IPS DF 4.7 (cell line): ENCODE data around the gene SPATA25.

Experiments used
- DNase-seq: peaks from one replicate; pipeline ENCODE4 v3.0.0-alpha.2; 2013; ENCODE audit warnings: low spot score; ENCODE audit errors: extremely low read depth

Gene SPATA25

DNA sequence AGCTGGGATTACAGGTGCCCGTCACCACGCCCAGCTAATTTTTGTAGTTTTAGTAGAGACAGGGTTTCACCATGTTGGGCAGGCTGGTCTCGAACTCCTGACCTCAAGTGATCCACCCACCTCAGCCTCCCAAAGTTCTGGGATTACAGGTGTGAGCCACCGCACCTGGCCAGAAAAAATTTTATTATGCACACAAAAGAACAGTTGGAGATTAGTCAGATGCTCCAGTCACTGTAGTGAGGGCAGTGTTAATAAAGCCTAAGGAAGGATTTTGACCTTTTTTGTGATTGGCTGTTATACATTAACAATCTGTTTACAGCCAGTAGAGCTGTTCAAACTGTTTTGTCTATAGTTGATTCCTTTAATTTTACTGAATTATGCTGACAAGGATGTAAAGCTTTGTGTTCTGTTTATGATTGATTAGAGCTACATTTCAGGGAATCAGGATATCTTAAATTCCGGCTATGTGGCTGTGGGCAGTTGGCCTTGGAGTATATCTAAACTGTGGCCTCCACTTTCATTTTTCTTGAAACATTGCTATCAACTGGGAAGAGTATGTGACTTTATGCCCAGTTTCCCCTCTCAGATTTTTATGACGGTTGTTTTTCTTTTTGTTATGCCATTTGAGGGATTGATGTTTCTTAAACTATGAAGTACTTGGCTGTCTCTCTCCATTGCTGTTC, 20.1 kb downstream of the SPATA25 start:
- DNase-seq, result no peak

DNA sequence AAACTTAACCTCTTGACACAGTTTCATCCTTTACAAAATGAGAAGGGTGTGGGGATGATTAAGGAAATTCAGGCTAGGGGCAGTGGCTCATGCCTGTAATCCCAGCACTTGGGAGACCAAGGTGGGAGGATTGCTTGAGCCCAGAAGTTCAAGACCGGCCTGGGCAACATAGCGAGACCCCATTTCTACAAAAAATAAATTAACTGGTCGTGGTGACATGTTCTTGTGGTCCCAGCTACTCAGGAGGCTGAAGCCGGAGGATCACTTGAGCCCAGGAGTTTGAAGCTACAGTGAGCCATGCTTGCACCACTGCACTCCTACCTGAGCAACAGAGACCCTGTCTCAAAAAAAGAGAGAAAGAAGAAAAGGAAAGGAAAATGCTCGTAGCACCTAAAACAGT, 21.0 kb downstream of the SPATA25 start:
- DNase-seq, result no peak

DNA sequence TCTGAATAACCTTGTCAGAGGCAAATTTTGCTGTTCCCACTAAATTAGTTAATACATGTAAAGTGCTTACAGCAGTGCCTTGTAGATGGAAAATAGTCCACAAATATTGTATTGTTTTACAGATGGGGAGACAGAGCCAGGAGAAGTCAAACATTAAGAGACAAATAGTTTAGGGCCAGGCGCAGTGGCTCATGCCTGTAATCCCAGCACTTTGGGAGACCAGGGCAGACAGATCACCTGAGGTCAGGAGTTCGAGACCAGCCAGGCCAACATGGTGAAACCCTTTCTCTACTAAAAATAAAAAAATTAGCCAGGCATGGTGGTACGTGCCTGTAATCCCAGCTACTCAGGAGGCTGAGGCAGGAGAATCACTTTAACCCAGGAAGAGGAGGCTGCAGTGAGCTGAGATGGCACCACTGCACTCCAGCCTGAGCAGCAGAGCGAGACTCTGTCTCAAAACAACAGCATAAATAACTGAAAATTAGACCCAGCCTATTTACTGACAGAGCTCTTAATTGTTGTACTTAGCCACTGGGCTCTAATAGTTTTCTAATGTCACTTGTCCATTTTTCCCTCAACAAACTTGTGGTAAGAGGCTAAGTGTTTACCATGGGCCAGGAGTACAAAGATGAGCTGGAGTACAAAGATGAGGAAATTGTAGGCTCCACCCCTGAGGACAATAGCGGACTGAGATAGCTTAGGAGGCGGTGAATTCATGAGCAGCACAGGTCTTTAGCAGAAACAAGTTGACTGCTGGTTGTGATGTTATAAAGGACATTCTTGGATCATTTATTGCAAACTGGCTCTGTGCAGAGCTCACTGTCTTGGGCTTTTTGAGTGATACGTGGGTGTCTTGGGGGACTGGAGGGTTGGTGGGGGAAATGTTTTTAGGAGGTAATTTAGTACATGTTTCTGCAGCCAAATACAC, 23.6 kb downstream of the SPATA25 start:
- DNase-seq, result no peak

DNA sequence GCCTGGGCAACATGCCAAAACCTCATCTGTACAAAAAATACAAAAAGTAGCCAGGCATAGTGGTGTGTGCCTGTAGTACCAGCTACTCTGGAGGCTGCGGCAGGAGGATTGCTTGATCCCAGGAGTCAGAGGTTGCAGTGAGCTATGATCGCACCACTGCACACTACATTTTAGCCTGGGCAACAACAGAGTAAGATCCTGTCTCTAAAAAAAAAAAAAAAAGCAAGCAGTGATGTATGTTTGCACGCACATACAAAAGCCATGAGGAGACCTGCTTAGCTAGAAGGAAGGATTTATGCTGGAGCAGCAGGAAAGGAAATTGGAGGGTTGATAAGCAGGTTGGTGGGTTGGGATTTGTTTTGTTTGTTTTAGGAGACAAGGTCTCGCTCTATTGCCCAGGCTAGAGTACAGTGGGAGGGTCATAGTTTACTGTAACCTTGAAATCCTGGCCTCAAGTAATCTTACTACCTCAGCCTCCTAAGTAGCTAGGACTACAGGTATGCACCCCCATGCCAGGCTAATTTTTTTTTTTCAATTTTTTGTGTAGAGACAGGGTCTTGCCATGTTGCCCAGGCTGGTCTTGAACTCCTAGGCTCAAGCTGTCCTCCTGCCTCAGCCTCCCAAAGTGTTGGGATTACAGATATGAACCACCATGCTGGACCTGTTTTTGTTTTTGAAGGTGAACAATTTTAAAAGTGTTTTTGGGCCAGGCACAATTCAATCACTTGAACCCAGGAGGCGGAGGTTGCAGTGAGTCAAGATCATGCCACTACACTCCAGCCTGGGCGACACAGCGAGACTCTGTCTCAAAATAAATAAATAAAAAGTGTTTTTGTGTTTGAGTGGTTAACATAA, 26.0 kb downstream of the SPATA25 start:
- no peak for DNase-seq

DNA sequence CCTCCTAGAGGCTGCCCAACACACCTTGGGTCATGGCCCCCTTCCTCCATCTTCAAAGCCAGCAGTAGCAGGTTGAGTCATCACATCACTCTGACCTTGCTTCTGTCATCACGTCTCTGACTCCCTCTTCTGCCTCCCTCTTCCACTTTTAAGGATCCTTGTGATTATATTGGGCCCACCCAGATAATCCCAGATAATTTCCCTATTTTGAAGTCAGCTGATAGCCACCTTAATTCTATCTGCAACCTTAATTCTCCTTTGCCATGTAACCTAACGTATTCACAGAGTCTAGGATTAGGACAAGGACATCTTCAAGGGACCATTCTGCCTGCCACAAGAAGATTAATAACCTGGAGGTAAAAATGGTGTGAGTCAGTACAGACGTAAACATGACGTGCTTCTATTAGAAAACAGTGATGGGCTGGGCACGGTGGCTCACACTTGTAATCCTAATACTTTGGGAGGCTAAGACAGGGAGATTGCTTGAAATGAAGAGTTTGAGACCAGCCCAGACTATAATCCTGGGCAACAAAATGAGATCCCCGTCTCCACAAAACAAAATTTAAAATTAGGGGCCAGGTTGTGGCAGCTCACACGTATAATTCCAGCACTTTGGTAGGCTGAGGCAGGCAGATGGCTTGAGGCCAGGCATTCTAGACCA, 26.7 kb downstream of the SPATA25 start:
- DNase-seq, result no peak

DNA sequence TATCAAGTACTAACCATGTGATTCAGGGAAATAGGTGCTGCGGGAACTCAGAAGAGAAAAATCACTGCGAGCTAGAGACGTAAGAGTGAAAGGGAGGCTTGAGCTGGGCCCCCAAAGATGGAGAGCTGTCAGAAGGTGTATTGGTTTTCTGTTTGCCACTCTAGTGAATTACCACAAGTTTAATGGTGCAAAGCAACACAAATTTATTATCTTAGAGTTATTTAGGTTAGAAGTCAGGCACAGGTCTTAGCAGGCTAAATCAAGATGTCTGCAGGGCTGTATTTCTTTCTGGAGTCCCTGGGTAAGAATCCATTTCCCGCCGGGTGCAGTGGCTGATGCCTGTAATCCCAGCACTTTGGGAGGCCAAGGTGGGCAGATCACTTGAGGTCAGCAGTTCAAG, 27.5 kb downstream of the SPATA25 start:
- DNase-seq, result no peak

DNA sequence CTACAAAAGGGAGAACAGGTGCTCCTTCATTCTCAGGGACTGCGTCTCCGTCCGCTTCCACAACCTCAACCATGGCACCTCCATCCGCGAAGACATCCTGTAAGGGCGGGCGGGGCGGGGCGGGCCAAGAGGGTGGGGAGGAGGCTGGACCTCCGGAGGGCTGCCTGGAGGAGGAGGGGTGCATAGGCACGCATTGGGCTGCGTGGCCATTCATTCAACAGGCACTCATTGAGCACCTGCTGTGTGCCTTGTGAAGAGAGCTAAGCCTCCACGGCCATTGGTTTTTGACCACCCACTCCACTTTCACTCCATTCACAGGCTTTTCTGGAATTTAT, 29.6 kb downstream of the SPATA25 start:
- no peak for DNase-seq

DNA sequence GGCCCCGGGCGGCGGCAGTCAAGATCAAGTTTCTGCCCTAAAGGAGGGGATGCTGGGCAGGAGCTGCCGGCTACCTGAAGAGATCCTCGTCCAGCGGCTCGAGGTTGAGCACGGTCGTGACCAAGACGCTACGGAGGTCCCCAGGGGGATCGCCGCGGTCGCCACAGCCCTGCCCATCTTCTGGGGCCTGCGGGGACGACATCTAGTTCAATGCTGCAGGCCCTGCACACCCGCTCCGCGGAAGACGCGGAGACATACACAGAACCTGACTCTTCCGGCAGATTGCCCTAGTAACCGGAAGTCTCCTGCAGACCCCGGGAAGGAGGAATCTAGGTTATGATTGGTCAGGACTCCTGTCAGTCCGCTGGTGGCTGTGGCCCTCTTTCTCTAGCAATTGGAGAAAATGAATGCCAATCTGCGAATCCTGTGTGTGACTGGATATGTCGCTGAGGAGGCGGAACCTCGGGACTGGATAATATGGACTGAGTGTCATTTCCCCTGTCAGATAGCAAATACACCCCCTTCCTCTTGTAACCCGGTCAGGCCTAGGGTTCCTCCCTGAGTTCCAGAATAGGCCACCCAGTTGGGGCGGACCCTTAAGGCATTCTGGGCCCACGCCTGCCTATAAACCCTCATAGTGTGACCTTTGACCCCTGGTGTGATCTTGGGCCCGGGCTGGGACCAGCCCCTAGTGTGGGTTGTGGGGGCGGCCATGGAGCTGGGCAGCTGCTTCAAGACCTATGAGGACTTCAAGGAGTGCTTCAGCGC, 30.1 kb downstream of the SPATA25 start, which contains the start of the genes ACOT8 and ZSWIM3:
Gene ACOT8 (minus strand): TSS at position 279 of the 768 bp plus-strand sequence. CDS start 77 bp downstream, at position 202.
Gene ZSWIM3 (plus strand): TSS at position 501 of the 768 bp plus-strand sequence. CDS start 212 bp downstream, at position 713.
- DNase-seq, result peak; percentile 100

DNA sequence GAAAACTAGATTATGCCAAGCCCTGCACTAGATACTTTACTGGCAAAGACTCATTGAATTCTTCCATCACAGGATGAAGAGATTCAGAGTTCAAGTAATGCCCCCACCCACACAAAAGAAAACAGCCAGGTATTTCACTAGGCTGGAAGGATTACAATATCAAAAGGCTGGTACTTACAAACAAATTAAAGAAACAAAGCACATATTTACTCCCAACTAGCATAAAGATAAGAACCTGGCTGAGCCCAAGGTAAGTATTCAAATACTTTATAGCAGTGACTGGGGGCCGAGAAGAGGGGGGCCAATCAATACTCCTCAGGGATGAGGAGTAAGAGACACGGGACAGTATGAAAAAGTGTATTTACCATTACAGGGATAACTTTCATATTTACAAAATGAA, 33.9 kb downstream of the SPATA25 start:
- no peak for DNase-seq

DNA sequence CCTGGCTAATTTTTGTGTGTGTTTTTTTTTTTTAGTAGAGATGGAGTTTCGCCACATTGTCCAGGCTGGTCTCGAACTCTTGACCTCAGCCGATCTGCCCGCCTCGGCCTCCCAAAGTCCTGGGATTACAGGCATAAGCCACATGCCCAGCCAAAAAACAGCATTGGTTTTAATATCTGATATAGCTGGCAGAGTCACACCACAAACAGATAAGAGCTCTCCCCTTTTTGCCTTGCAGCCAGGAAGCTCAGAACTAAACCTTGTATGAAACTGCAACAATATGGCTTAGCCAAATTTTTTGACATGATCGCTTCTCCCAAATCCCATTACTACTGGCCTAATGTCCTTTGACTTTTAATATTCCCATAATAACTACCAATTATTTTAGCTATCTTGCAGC, 35.1 kb downstream of the SPATA25 start:
- DNase-seq, result no peak

DNA sequence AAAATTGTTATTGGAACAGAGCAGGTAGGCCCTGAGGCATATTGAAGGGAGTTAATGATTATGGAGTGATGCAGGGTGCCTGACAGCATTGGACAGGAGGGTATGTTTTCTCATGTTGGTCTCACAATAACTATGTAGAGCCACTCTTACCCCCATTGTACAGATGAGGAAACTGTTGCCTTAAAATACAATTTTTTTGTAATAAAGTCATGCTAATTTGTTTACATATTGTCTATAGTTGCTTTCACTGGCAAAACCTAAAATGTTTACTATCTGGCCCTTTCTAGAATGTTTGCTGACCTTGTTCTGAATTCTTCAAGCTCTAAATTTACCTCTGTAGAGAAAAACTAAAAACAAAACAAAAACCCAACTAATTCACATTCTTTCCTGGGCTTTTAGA, 35.9 kb downstream of the SPATA25 start:
- no peak for DNase-seq

DNA sequence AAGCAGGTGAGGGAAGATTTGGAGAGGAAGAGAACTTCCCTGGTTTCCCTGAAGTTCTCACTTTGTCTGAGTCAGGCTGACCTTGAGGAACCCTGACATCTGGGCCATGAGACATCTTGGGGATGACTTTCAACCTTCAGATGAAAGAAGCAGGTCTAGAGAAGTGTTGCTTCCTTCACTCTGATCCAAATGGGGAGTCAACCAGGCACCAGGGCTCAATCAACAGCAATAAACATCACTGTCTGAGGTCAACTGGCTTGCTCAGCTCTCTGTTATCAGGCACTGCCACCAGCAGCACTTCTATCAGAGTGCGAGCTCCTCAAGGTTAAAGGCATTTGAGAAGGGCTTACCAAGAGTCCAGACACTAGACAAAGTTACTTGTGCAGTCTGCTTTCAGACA, 36.5 kb downstream of the SPATA25 start:
- no peak for DNase-seq

DNA sequence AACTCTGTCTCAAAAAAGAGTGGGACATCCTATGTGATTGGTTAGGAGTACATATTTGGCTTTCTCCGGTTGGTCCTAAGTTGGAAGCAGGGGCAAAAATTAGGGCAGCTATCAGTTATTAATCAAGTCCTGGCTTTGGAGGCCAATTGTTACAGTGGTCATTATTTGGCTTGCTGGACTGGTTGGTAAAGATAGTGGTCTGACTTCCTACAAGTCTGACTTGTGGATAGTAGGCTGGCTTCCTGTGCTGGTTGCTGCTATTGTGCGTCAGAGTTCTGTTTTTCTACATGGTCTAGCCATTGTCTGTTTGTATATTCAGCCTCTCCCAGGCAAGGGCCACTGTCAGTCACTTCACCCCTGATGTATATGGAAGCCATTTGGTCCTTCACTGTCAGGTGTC, 37.2 kb downstream of the SPATA25 start:
- no peak for DNase-seq

DNA sequence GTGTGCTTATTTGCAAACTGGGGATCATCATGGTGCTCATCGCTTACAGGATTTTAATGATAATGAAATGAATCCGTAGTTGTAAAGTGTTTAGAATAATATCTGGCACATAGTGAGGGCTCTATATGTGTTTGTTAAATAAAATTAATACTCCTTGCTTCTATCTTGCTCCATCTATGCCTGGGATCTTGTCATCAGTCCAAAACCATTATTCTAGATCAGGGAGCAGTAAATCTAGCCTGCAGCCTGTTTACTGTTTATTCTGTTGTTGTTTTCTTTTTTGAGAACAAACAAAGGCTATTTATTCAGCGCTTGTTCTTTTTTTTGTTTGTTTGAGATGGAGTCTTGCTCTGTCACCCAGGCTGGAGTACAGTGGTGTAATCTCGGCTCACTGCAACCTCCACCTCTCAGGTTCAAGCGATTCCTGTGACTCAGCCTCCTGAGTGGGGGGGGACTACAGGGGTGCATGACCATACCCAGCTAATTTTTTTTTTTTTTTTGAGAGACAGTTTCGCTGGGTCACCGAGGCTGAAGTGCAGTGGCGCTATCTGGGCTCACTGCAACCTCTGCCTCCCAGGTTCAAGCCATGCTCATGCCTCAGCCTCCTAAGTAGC, 38.3 kb downstream of the SPATA25 start:
- DNase-seq, result no peak

DNA sequence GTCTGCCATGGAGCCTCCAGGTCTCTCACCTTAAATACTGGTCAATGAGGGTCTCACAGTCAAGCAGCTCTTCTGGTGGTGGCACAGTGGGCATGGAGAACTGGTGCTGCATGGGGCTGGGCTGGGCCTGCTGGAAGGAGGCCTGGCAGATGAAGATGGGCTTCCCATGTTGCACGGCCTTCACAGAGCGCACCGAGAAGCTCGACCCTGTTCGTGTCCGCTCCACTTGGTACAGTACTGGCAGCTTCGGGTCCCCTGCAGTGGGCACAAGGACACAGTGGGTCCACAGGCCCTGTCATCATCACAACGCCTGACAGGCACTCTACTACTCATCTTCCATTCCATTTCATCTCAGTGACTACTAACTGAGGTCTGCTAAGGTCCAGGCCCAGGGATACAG, 39.0 kb downstream of the SPATA25 start:
- DNase-seq, result no peak

DNA sequence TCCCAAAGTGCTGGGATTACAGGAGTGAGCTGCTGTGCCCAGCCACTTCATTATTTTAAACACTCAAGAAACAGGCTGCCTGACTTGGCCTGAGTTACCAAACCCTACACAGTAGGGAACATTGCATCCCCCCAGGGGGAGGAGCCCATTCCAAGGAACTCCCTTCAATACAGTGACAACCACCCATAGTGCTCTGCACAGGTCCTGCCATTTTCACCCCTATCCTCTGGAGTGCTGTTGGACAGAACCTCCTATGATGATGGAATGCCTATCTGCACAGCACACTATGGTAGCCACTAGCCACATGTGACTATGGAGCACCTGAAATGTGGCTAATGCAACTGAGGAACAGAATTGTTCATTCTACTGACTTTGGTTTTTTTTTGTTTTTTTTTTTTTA, 42.0 kb downstream of the SPATA25 start:
- DNase-seq, result no peak

DNA sequence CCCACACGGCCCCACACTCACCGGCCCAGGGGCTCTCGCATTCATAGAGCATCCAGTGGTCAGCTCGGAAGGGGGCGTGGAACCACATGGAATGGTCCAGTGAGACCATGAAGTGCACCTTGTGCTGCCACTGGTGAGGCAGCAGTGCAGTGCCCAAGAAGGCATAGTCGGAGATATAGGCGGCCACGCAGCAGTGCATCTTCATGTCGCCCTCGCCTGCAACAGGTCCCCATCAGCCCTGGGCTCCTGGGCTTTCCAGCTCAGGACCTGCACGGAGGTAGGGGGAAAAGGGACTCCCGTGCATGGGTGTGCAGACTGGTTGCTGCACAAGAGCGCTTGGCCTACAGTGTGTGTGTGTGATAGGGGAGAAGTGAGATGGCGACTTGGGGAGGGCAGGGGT, 43.9 kb downstream of the SPATA25 start:
- no peak for DNase-seq

DNA sequence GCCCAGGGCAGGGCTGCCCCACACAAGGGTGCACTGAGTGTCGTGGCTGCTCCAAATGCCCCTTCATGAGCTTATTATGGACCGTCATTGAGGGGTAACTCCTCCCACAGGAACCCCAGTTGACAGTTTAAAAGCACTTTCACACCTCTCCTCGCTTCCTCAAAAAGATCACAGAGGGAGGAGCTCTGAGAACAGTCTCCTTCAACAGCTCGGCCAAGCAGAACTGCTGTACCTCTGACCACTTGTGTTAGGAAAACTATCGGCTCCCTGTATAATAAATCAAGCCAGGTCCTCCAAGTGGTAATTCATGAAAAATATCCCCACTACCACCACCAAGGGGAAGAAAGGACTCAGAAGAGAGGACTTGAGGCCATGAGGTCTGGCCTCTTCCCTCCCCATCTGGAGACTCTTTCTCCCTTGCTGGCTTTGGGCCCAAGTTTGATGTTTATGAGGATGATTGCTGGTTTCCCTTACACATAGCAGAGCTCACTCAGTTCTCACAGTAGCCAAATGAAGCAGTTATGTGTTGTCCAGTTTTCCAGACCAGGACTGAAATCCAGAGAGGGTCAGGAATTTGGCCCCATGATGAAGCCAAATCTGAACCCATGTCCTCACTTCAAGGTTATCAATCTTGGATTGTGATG, 45.1 kb downstream of the SPATA25 start:
- no peak for DNase-seq

DNA sequence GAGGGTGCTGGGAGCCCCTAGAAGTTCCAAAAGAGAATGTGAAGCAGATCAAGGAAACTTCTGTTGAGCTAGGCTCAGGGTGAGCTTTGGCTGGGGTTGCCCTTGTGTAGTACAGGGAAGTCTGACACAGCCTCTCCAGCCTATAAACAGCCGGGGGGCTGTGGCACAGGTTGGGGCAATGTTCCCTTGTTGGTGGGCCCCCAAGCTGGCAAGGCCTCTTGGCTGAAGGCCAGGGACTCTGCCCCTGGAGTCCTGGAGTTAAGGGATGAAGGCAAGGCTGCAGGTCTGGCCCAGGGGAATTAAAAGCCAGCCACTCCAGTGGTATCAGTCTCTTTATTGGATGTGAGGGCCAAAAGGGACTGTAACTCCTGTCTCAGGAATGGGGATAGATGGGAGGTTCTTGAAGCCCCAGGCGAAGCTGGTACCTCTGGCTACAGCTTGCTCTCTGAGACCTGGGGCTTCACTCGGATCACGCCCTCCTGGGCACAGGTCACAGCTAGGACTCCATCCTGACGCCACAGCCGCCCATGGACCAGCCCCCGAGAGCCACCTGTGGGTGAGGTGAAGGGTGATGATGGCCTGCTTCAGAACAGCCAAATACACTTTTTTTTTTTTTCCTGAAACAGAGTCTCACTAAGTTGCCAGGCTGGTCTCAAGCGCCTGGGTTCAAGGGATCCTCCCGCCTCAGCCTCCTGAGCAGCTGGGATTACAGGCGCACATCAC, 45.9 kb downstream of the SPATA25 start:
- no peak for DNase-seq
